ENCODE results near the gene ANKFY1. TPM values are rescaled to one million over a fixed set of nuclear protein-coding genes. Genes with fewer than 3 reads are reported as not detected.

The ANKFY1 gene
- total RNA-seq, 1 experiment from 2014 or later, result 63.2 TPM

GRCh38 chr17:4215882-4216570, 47.8 kb downstream of the ANKFY1 start:
- POLR2A ChIA-PET (ENCODE audit: low non-redundant PET), result no interaction called here
- no TSS peak for BruUV-seq (replicated peaks)
- DNase-seq (ENCODE audit: low spot score), result no peak
- Histone ChIP-seq H3K9me3 (ENCODE audit: low read depth, low read length, poor library complexity, severe bottlenecking) (no peaks in the 10 kb centered on the region), H3K27me3 (replicated peaks; ENCODE audit: insufficient read depth, low read depth, low read length, poor library complexity) (no peaks in the 10 kb centered on the region), H3K27ac (ENCODE audit: low read depth, low read length, poor library complexity, severe bottlenecking) (no peak overlapping the region), H3K36me3 (ENCODE audit: insufficient read depth, low read length, poor library complexity, severe bottlenecking) (peaks cover 6% of the 10 kb centered on the region), H3K4me3 (ENCODE audit: low read depth, low read length, poor library complexity, severe bottlenecking) (no peak overlapping the region), H3K4me1 (ENCODE audit: insufficient read depth, low read length, poor library complexity, severe bottlenecking) (peaks cover 26% of the 10 kb centered on the region)
- no peak for TF ChIP-seq CTCF (conservative IDR thresholded peaks at IDR 0.05; ENCODE audit: low read depth, low read length)
- TF ChIP-seq EZH2 (IDR thresholded peaks at IDR 0.05; ENCODE audit: borderline replicate concordance, low read depth, low read length, poor library complexity, severe bottlenecking), result no peak
- intact Hi-C loops (cut with micrococcal nuclease; ENCODE audit: unreplicated experiment), result loop anchor here (2.0 to 10.0 kb wide), 2 partner anchors 89 to 197 kb away; no protein-coding TSS in a partner anchor
- CTCF ChIA-PET, result interaction anchor here (0.6 to 1.9 kb wide), 7 partner anchors 16 to 351 kb away, joined by 3 to 21 read pairs (median 4); no protein-coding TSS in a partner anchor

GRCh38 chr17:4214157-4214556, 49.6 kb downstream of the ANKFY1 start:
- no peak overlapping the region for H3K27ac ChIP-seq (ENCODE audit: low read depth, low read length, poor library complexity, severe bottlenecking)
- peaks cover 18% of the 10 kb centered on the region for H3K4me1 ChIP-seq (ENCODE audit: insufficient read depth, low read length, poor library complexity, severe bottlenecking)
- POLR2A ChIA-PET (ENCODE audit: low non-redundant PET), result no interaction called here
- no peaks in the 10 kb centered on the region for H3K9me3 ChIP-seq (ENCODE audit: low read depth, low read length, poor library complexity, severe bottlenecking)
- CTCF ChIA-PET, result interaction anchor here (1.9 kb wide), 1 partner anchor 14 kb away, joined by 14 read pairs; no protein-coding TSS in a partner anchor
- no peak for DNase-seq (ENCODE audit: low spot score)
- intact Hi-C loops (cut with micrococcal nuclease; ENCODE audit: unreplicated experiment), result loop anchor here (2.0 to 10.0 kb wide), 2 partner anchors 91 to 199 kb away; no protein-coding TSS in a partner anchor
- no TSS peak for BruUV-seq (replicated peaks)
- no peak overlapping the region for H3K4me3 ChIP-seq (ENCODE audit: low read depth, low read length, poor library complexity, severe bottlenecking)
- peaks cover 6% of the 10 kb centered on the region for H3K36me3 ChIP-seq (ENCODE audit: insufficient read depth, low read length, poor library complexity, severe bottlenecking)
- TF ChIP-seq EZH2 (IDR thresholded peaks at IDR 0.05; ENCODE audit: borderline replicate concordance, low read depth, low read length, poor library complexity, severe bottlenecking), result no peak
- no peak for TF ChIP-seq CTCF (conservative IDR thresholded peaks at IDR 0.05; ENCODE audit: low read depth, low read length)
- H3K27me3 ChIP-seq (replicated peaks; ENCODE audit: insufficient read depth, low read depth, low read length, poor library complexity), result no peaks in the 10 kb centered on the region

- Histone ChIP-seq H3K4me3 (ENCODE audit: low read depth, low read length, poor library complexity, severe bottlenecking) (no peak overlapping the region), H3K9me3 (ENCODE audit: low read depth, low read length, poor library complexity, severe bottlenecking) (no peaks in the 10 kb centered on the region), H3K27me3 (replicated peaks; ENCODE audit: insufficient read depth, low read depth, low read length, poor library complexity) (no peaks in the 10 kb centered on the region), H3K27ac (ENCODE audit: low read depth, low read length, poor library complexity, severe bottlenecking) (no peak overlapping the region), H3K4me1 (ENCODE audit: insufficient read depth, low read length, poor library complexity, severe bottlenecking) (peaks cover 4% of the 10 kb centered on the region), H3K36me3 (ENCODE audit: insufficient read depth, low read length, poor library complexity, severe bottlenecking) (peaks cover 23% of the 10 kb centered on the region)
- CTCF ChIA-PET, result interaction anchor here (1.0 kb wide), 1 partner anchor 9 kb away, joined by 4 read pairs; no protein-coding TSS in a partner anchor
- BruUV-seq (replicated peaks), result no TSS peak
- DNase-seq (ENCODE audit: low spot score), result no peak
- POLR2A ChIA-PET (ENCODE audit: low non-redundant PET), result no interaction called here
- no peak for TF ChIP-seq EZH2 (IDR thresholded peaks at IDR 0.05; ENCODE audit: borderline replicate concordance, low read depth, low read length, poor library complexity, severe bottlenecking)
- TF ChIP-seq CTCF (conservative IDR thresholded peaks at IDR 0.05; ENCODE audit: low read depth, low read length), result no peak
- intact Hi-C loops (cut with micrococcal nuclease; ENCODE audit: unreplicated experiment), result loop anchor here (10.0 kb wide), 1 partner anchor 95 kb away; no protein-coding TSS in a partner anchor
These were observed 54.2 kb downstream of the ANKFY1 start for GRCh38 chr17:4209611-4210010.

Measured in A673 (cell line).